Right ventricle myocardium inferior (tissue), 1 donor: ENCODE results near the gene TMEM143. TPM values are rescaled to one million over a fixed set of nuclear protein-coding genes. Genes with fewer than 3 reads are reported as not detected.
"Not testable (repeated sequence)": the region's sequence is repeated elsewhere in the genome, so short reads cannot be mapped to it uniquely, and the experiment has no call there.

Experiments
- ATAC-seq: fragments of 200-7000 bp; cut with Tn5 transposase; one replicate; pipeline ENCODE4 v1.9.1; 2020; ENCODE audit warnings: mild to moderate bottlenecking, moderate library complexity
- DNase-seq: peaks from one replicate; pipeline ENCODE4 v3.0.0; 2021; ENCODE audit errors: missing footprints
- intact Hi-C: fragments of 100-400 bp; cut with DNase I; formaldehyde crosslinking; loops from one replicate; pipeline ENCODE4 v1.11.0; 2022
- total RNA-seq: library from RNA; stranded (reverse); fragmentation: NEBNext Ultra II Directional; extraction: Animal tissue kit (Norgen Biotek cat#: 25700); gene quantifications from one replicate; pipeline ENCODE4 v1.2.1, GENCODE V29; 2021
- donor health status: DM: no; HTN: yes; CAD: no; lungs with severe emphysema.

Gene TMEM143
- total RNA-seq, 1 donor from 2014 or later = 106 TPM

- DNase-seq (no peak), ATAC-seq (no peak)
- intact Hi-C loops = no loop called here
Measured at GRCh38 chr19:48392860-48393558, 29.3 kb upstream of the TMEM143 start.

GRCh38 chr19:48392006-48392344 lies 28.2 kb upstream of the TMEM143 start:
- intact Hi-C loops, DNase-seq, ATAC-seq: not testable (repeated sequence)

- intact Hi-C loops = loop anchor here (1.0 kb wide), 1 partner anchor 55 kb away; no protein-coding TSS in a partner anchor
- DNase-seq (peak; percentile 85), ATAC-seq (peak; percentile 95)
Measured at GRCh38 chr19:48391100-48392005, 27.6 kb upstream of the TMEM143 start, which contains the start of gene KDELR1. Gene KDELR1 (minus strand): TSS chr19:48391551. CDS start chr19:48391358, 193 bp downstream.

GRCh38 chr19:48390188-48391099 lies 26.7 kb upstream of the TMEM143 start:
- ATAC-seq = peak; percentile 84
- intact Hi-C loops = loop anchor here (1.0 kb wide), 1 partner anchor 56 kb away; no protein-coding TSS in a partner anchor
- DNase-seq = peak; percentile 85

- DNase-seq = no peak
- no peak for ATAC-seq
- intact Hi-C loops = no loop called here
Measured at GRCh38 chr19:48386981-48387380, 23.2 kb upstream of the TMEM143 start.

GRCh38 chr19:48385461-48386087 lies 21.8 kb upstream of the TMEM143 start:
- intact Hi-C loops = no loop called here
- no peak for DNase-seq
- no peak for ATAC-seq

GRCh38 chr19:48382286-48382685 lies 18.5 kb upstream of the TMEM143 start:
- intact Hi-C loops = no loop called here
- ATAC-seq = no peak
- no peak for DNase-seq

- ATAC-seq (no peak), DNase-seq (no peak)
- intact Hi-C loops = no loop called here
Measured at GRCh38 chr19:48381178-48381950, 17.6 kb upstream of the TMEM143 start.

GRCh38 chr19:48379058-48379457 lies 15.3 kb upstream of the TMEM143 start:
- DNase-seq = no peak
- ATAC-seq = no peak
- intact Hi-C loops = no loop called here

GRCh38 chr19:48378194-48378570 lies 14.4 kb upstream of the TMEM143 start:
- no peak for DNase-seq
- intact Hi-C loops = no loop called here
- ATAC-seq = no peak

- intact Hi-C loops = no loop called here
- no peak for ATAC-seq
- no peak for DNase-seq
Measured at GRCh38 chr19:48373567-48373966, 9.8 kb upstream of the TMEM143 start.

GRCh38 chr19:48372904-48373303 lies 9.2 kb upstream of the TMEM143 start:
- ATAC-seq = no peak
- DNase-seq = no peak
- intact Hi-C loops = no loop called here

GRCh38 chr19:48371771-48372170 lies 8.0 kb upstream of the TMEM143 start:
- ATAC-seq, DNase-seq, intact Hi-C loops: not testable (repeated sequence)

GRCh38 chr19:48371367-48371766 lies 7.6 kb upstream of the TMEM143 start:
- DNase-seq (no peak), ATAC-seq (no peak)
- intact Hi-C loops = no loop called here

- ATAC-seq (no peak), DNase-seq (no peak)
- intact Hi-C loops = no loop called here
Measured at GRCh38 chr19:48370955-48371354, 7.2 kb upstream of the TMEM143 start.

- ATAC-seq (no peak), DNase-seq (no peak)
- intact Hi-C loops = no loop called here
Measured at GRCh38 chr19:48368936-48369335, 5.2 kb upstream of the TMEM143 start.

GRCh38 chr19:48367855-48368254 lies 4.1 kb upstream of the TMEM143 start:
- intact Hi-C loops = no loop called here
- ATAC-seq (no peak), DNase-seq (no peak)

- DNase-seq (no peak), ATAC-seq (no peak)
- intact Hi-C loops = no loop called here
Measured at GRCh38 chr19:48365602-48366001, 1.9 kb upstream of the TMEM143 start.
